Renal pelvis (tissue), 4 donors: ENCODE results near the gene NPAS2. TPM values are rescaled to one million over a fixed set of nuclear protein-coding genes. Genes with fewer than 3 reads are reported as not detected.

Experiments
- DNase-seq: peaks from one replicate; pipeline ENCODE4 v3.0.0-alpha.2; 2013
- polyA plus RNA-seq, 3 donors: library from polyadenylated mRNA; unstranded; fragments of 120-200 nt; gene quantifications; one replicate each; pipeline ENCODE4 v1.2.1, GENCODE V29; 2013; ENCODE audit not compliant: insufficient read length in 3 of 3

Gene NPAS2
- polyA plus RNA-seq, 3 donors = 13.0 to 19.3 (median 14.7) TPM

GRCh38 chr2:100987536-100987935 lies 167.6 kb downstream of the NPAS2 start:
- no peak for DNase-seq

GRCh38 chr2:100987974-100988373 lies 168.0 kb downstream of the NPAS2 start:
- no peak for DNase-seq

GRCh38 chr2:100988630-100989417 lies 168.9 kb downstream of the NPAS2 start:
- no peak for DNase-seq

- no peak for DNase-seq
Measured at GRCh38 chr2:100989666-100990065, 169.7 kb downstream of the NPAS2 start.

- no peak for DNase-seq
Measured at GRCh38 chr2:100990166-100990565, 170.2 kb downstream of the NPAS2 start.

GRCh38 chr2:100990650-100991403 lies 170.9 kb downstream of the NPAS2 start:
- no peak for DNase-seq

GRCh38 chr2:100991404-100991773 lies 171.4 kb downstream of the NPAS2 start:
- no peak for DNase-seq

- no peak for DNase-seq
Measured at GRCh38 chr2:100992262-100992661, 172.3 kb downstream of the NPAS2 start.

- no peak for DNase-seq
Measured at GRCh38 chr2:100993294-100993693, 173.4 kb downstream of the NPAS2 start.

- no peak for DNase-seq
Measured at GRCh38 chr2:100995309-100996075, 175.6 kb downstream of the NPAS2 start.

GRCh38 chr2:100997509-100998234 lies 177.7 kb downstream of the NPAS2 start:
- DNase-seq = no peak

- DNase-seq = no peak
Measured at GRCh38 chr2:100998235-100998573, 178.3 kb downstream of the NPAS2 start.

GRCh38 chr2:100999995-101000394 lies 180.1 kb downstream of the NPAS2 start:
- no peak for DNase-seq

GRCh38 chr2:101001691-101002561 lies 182.0 kb downstream of the NPAS2 start, which contains the start of gene RPL31:
Gene RPL31, plus strand, starts transcription at chr2:101002289. Its CDS starts 413 bp downstream, at chr2:101002702.
- DNase-seq = peak; percentile 98

GRCh38 chr2:101002562-101003277 lies 182.8 kb downstream of the NPAS2 start:
- DNase-seq = peak; percentile 16

GRCh38 chr2:101003278-101003775 lies 183.4 kb downstream of the NPAS2 start:
- peak; percentile 29 for DNase-seq

GRCh38 chr2:101004620-101005325 lies 184.8 kb downstream of the NPAS2 start:
- DNase-seq = no peak

- no peak for DNase-seq
Measured at GRCh38 chr2:101006065-101006715, 186.3 kb downstream of the NPAS2 start.
